Panc1 (cell line): ENCODE measurements around the gene NAGA. TPM values are rescaled to one million over a fixed set of nuclear protein-coding genes. Genes with fewer than 3 reads are reported as not detected.

ENCODE experiments used
- ATAC-seq: fragments of 200-7000 bp; cut with Tn5 transposase; 2 replicates; pipeline ENCODE4 v1.9.1; 2020; ENCODE audit warnings: mild to moderate bottlenecking, moderate library complexity
- BruUV-seq: library from RNA; stranded (reverse); fragments of 400-500 nt; replicated peaks from 2 replicates; lab custom pipeline; 2021; lab: Mats Ljungman, UMichigan
- CTCF ChIA-PET: fragments of 300-600 bp; sonication (Branson Sonifier 250); formaldehyde crosslinking; loops from one replicate; lab custom pipeline; 2022; ENCODE audit warnings: antibody characterized with exemption; lab: Charles Lee
- POLR2A ChIA-PET: fragments of 300-600 bp; sonication (Branson Sonifier 250); formaldehyde crosslinking; loops from one replicate; lab custom pipeline; 2022; ENCODE audit warnings: antibody characterized with exemption; lab: Charles Lee
- DNase-seq: peaks from one replicate; pipeline ENCODE4 v3.0.0-alpha.2; 2010; ENCODE audit warnings: low read depth, low spot score
- H3K27ac ChIP-seq: 2 replicates; pipeline ENCODE4 v1.5.1; 2011; ENCODE audit warnings: mild to moderate bottlenecking, low read length, inconsistent platforms
- H3K27me3 ChIP-seq: fragments of 200-500 bp; sonication (Bioruptor generic); 2 replicates; pipeline ENCODE4 v1.6.0; 2014; ENCODE audit warnings: low read length, inconsistent platforms; ENCODE audit not compliant: control insufficient read depth, insufficient read depth
- H3K36me3 ChIP-seq: fragments of 200-500 bp; sonication (Bioruptor generic); 2 replicates; pipeline ENCODE4 v1.5.1; 2014; ENCODE audit warnings: inconsistent platforms, mild to moderate bottlenecking, low read length, moderate library complexity; ENCODE audit not compliant: control insufficient read depth, insufficient read depth
- H3K4me1 ChIP-seq: 2 replicates; pipeline ENCODE4 v1.5.1; 2011; ENCODE audit warnings: inconsistent platforms, mild to moderate bottlenecking, low read length, moderate library complexity; ENCODE audit not compliant: control insufficient read depth, insufficient read depth
- H3K4me3 ChIP-seq, 2 experiments: 2 replicates each; pipeline ENCODE4 v1.5.1; 2011 to 2012; ENCODE audit warnings: low read depth in 2 of 2, low read length in 2 of 2, mild to moderate bottlenecking in 2 of 2, inconsistent platforms in 1 of 2, moderate library complexity in 1 of 2
- H3K9me3 ChIP-seq: fragments of 200-500 bp; sonication (Bioruptor generic); 2 replicates; pipeline ENCODE4 v1.5.1; 2014; ENCODE audit warnings: low read depth, mild to moderate bottlenecking, inconsistent platforms, low read length, moderate library complexity; ENCODE audit not compliant: control insufficient read depth, insufficient read depth
- POLR2AphosphoS5 ChIP-seq: IDR thresholded peaks from 2 replicates; pipeline ENCODE4 v1.6.1; 2012; ENCODE audit warnings: mild to moderate bottlenecking, low read depth, low read length, moderate library complexity
- SIN3A ChIP-seq: IDR thresholded peaks from 2 replicates; pipeline ENCODE4 v1.6.1; 2012; ENCODE audit warnings: low read depth, mild to moderate bottlenecking, low read length, moderate library complexity, borderline replicate concordance; ENCODE audit not compliant: insufficient read depth
- TCF7L2 ChIP-seq: IDR thresholded peaks from 2 replicates; pipeline ENCODE4 v1.6.1; 2011; ENCODE audit warnings: mild to moderate bottlenecking, low read depth, low read length, inconsistent platforms
- in situ Hi-C: cut with HindIII; loops from 2 replicates; pipeline ENCODE4 v1.10.0; 2016; ENCODE audit warnings: low sequenced_read_pairs, low pct_unique_long_range_greater_than_20kb
- intact Hi-C: fragments of 100-400 bp; cut with micrococcal nuclease; formaldehyde crosslinking; loops from one replicate; pipeline ENCODE4 v1.10.0; 2022; ENCODE audit not compliant: unreplicated experiment
- total RNA-seq: library from RNA; stranded (reverse); gene quantifications from one replicate; pipeline ENCODE4 v1.2.1, GENCODE V29; 2021; ENCODE audit not compliant: unreplicated experiment
- TF ChIP-seq, protein P1 (sequence below), 2 experiments: IDR thresholded peaks; 2 replicates each; pipeline ENCODE4 v1.6.1; 2011 to 2012; ENCODE audit warnings: low read depth in 2 of 2, control low read depth in 1 of 2, low read length in 1 of 2, mild to moderate bottlenecking in 1 of 2, moderate library complexity in 1 of 2; ENCODE audit not compliant: insufficient read depth in 1 of 2
- TF ChIP-seq, protein P2 (sequence below): fragments of 450-650 bp; IDR thresholded peaks from 2 replicates; pipeline ENCODE4 v1.5.1; 2017; ENCODE audit warnings: mild to moderate bottlenecking

NAGA gene
- total RNA-seq, 1 experiment from 2014 or later, result 24.2 TPM

DNA sequence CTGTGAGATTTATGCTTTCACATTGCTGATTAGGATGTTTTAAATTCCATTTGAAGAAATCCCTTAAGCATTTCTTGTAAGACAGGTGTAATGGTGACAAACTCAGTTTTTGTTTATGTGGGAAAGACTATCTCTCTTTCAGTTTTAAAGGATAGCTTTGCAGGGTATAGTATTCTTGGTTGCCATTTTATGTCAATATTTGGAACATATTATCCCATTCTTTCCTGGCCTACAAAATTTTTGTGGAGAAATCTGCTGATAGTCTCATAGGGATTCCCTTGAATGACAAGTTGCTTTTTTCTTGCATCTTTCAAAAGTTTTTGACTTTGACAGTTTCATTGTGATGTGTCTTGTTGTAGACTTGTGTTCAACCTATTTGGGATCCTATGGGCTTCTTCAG lies 28.8 kb downstream of the NAGA start:
- Histone ChIP-seq H3K9me3 (0 out of 2 replicates have a peak, but pooled peaks cover 4% of the 10 kb centered on the region), H3K27me3 (no peaks in the 10 kb centered on the region), H3K27ac (no peak overlapping the region), H3K36me3 (no peaks in the 10 kb centered on the region), H3K4me1 (no peaks in the 10 kb centered on the region), H3K4me3 (no peak overlapping the region)
- in situ Hi-C loops, result no loop called here
- POLR2A ChIA-PET, result no interaction called here
- DNase-seq, result no peak
- TF ChIP-seq, protein P1, sequence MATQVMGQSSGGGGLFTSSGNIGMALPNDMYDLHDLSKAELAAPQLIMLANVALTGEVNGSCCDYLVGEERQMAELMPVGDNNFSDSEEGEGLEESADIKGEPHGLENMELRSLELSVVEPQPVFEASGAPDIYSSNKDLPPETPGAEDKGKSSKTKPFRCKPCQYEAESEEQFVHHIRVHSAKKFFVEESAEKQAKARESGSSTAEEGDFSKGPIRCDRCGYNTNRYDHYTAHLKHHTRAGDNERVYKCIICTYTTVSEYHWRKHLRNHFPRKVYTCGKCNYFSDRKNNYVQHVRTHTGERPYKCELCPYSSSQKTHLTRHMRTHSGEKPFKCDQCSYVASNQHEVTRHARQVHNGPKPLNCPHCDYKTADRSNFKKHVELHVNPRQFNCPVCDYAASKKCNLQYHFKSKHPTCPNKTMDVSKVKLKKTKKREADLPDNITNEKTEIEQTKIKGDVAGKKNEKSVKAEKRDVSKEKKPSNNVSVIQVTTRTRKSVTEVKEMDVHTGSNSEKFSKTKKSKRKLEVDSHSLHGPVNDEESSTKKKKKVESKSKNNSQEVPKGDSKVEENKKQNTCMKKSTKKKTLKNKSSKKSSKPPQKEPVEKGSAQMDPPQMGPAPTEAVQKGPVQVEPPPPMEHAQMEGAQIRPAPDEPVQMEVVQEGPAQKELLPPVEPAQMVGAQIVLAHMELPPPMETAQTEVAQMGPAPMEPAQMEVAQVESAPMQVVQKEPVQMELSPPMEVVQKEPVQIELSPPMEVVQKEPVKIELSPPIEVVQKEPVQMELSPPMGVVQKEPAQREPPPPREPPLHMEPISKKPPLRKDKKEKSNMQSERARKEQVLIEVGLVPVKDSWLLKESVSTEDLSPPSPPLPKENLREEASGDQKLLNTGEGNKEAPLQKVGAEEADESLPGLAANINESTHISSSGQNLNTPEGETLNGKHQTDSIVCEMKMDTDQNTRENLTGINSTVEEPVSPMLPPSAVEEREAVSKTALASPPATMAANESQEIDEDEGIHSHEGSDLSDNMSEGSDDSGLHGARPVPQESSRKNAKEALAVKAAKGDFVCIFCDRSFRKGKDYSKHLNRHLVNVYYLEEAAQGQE (IDR thresholded peaks at IDR 0.05; ENCODE audit: insufficient read depth in 1 of 2, low read depth in 2 of 2, low read length in 1 of 2), result no peak
- TF ChIP-seq, protein P2, sequence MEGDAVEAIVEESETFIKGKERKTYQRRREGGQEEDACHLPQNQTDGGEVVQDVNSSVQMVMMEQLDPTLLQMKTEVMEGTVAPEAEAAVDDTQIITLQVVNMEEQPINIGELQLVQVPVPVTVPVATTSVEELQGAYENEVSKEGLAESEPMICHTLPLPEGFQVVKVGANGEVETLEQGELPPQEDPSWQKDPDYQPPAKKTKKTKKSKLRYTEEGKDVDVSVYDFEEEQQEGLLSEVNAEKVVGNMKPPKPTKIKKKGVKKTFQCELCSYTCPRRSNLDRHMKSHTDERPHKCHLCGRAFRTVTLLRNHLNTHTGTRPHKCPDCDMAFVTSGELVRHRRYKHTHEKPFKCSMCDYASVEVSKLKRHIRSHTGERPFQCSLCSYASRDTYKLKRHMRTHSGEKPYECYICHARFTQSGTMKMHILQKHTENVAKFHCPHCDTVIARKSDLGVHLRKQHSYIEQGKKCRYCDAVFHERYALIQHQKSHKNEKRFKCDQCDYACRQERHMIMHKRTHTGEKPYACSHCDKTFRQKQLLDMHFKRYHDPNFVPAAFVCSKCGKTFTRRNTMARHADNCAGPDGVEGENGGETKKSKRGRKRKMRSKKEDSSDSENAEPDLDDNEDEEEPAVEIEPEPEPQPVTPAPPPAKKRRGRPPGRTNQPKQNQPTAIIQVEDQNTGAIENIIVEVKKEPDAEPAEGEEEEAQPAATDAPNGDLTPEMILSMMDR, result no peak
- no peak for TF ChIP-seq POLR2AphosphoS5
- no peak for TF ChIP-seq TCF7L2
- TF ChIP-seq SIN3A, result no peak
- intact Hi-C loops, result no loop called here
- ATAC-seq, result no peak
- BruUV-seq, result no TSS peak
- CTCF ChIA-PET, result interaction anchor here (0.7 kb wide), 1 partner anchor 95 kb away, joined by 3 read pairs; the partner anchor contains the start of gene CENPM

GRCh38 chr22:42039271-42039670 lies 31.3 kb downstream of the NAGA start:
- Histone ChIP-seq H3K36me3 (no peaks in the 10 kb centered on the region), H3K4me3 (no peak overlapping the region), H3K27me3 (no peaks in the 10 kb centered on the region), H3K9me3 (0 out of 2 replicates have a peak, but pooled peaks cover 4% of the 10 kb centered on the region), H3K27ac (no peak overlapping the region), H3K4me1 (no peaks in the 10 kb centered on the region)
- in situ Hi-C loops (no loop called here), intact Hi-C loops (no loop called here)
- no peak for TF ChIP-seq SIN3A
- TF ChIP-seq, protein P1 (IDR thresholded peaks at IDR 0.05; ENCODE audit: insufficient read depth in 1 of 2, low read depth in 2 of 2, low read length in 1 of 2), result no peak
- no peak for TF ChIP-seq POLR2AphosphoS5
- TF ChIP-seq, protein P2, result no peak
- no peak for TF ChIP-seq TCF7L2
- ATAC-seq, result no peak
- ChIA-PET POLR2A (no interaction called here), CTCF (no interaction called here)
- BruUV-seq, result no TSS peak
- DNase-seq, result no peak
